Measurements from ENCODE around the gene HECTD4. TPM values are rescaled to one million over a fixed set of nuclear protein-coding genes. Genes with fewer than 3 reads are reported as not detected.

HECTD4 gene
- total and polyA plus RNA-seq, 2 of the 4 experiments (the other 2 are of a cell fraction) = 12.9 to 13.0 TPM

GRCh38 chr12:112126911-112127310 lies 255.3 kb downstream of the HECTD4 start:
- Histone ChIP-seq H3K9me1 (ENCODE audit: insufficient read depth, low read length) (peaks cover 9% of the 10 kb centered on the region; the same call in 1 of the 2 replicates), H3K4me2 (ENCODE audit: low read depth, low read length) (peak overlapping the region; percentile 69)

More at GRCh38 chr12:112126911-112127310, 255.3 kb downstream of the HECTD4 start:
- no peak overlapping the region for H3K14ac ChIP-seq (replicated peaks; ENCODE audit: low read depth, low read length)
- H2AFZ ChIP-seq (replicated peaks; ENCODE audit: low read length, poor library complexity) = no peak overlapping the region
- peaks cover 17% of the 10 kb centered on the region for H3K4me1 ChIP-seq (ENCODE audit: control insufficient read depth, insufficient read depth, low read length)
- H4K5ac ChIP-seq (ENCODE audit: low read depth, low read length) = no peak overlapping the region
- ChIA-PET CTCF (no interaction called here), POLR2A (ENCODE audit: unreplicated experiment) (no interaction called here)
- no peak overlapping the region for H3K56ac ChIP-seq (ENCODE audit: extremely low read depth, insufficient read depth, low read length)
- H3K18ac ChIP-seq (ENCODE audit: low read depth, low read length) = no peak overlapping the region
- H2AK5ac ChIP-seq (ENCODE audit: low read depth, low read length) = peak overlapping the region; percentile 44; the same call in 1 of the 2 replicates
- peaks cover 10% of the 10 kb centered on the region for H4K20me1 ChIP-seq (ENCODE audit: insufficient read depth, low read length)
- H4K8ac ChIP-seq (ENCODE audit: low read depth in 2 of 2, low read length in 2 of 2) = no peak overlapping the region
- no peak overlapping the region for H4K91ac ChIP-seq (ENCODE audit: insufficient read depth, low read depth, low read length)
- peak overlapping the region; percentile 83; the same call in 1 of the 2 replicates for H3K4me3 ChIP-seq (ENCODE audit: insufficient read depth, low read depth, low read length)
- intact Hi-C loops (cut with micrococcal nuclease) (loop anchor here (10.0 kb wide), 1 partner anchor 182 kb away; no protein-coding TSS in a partner anchor), dilution Hi-C loops (cut with HindIII; ENCODE audit: low sequenced_read_pairs, unreplicated experiment) (no loop called here), in situ Hi-C loops (cut with MboI; ENCODE audit: low sequenced_read_pairs) (no loop called here)
- TF ChIP-seq RFX5 (IDR thresholded peaks at IDR 0.05; ENCODE audit: low read depth, low read length) = no peak
- no peak for TF ChIP-seq MAFK (IDR thresholded peaks at IDR 0.05; ENCODE audit: low read depth, low read length)
- TF ChIP-seq MXI1 (IDR thresholded peaks at IDR 0.05; ENCODE audit: borderline replicate concordance, low read depth, low read length) = no peak
- TF ChIP-seq ELK1 (IDR thresholded peaks at IDR 0.05; ENCODE audit: borderline replicate concordance, low read depth, low read length) = no peak
- TF ChIP-seq RAD21 (IDR thresholded peaks at IDR 0.05; ENCODE audit: low read length) = no peak
- TF ChIP-seq USF2 (IDR thresholded peaks at IDR 0.05; ENCODE audit: low read depth, low read length) = no peak
- TF ChIP-seq NFE2L2 (IDR thresholded peaks at IDR 0.05; ENCODE audit: low read depth, low read length) = no peak
- TF ChIP-seq RCOR1 (IDR thresholded peaks at IDR 0.05; ENCODE audit: insufficient replicate concordance, low read length) = no peak
- TF ChIP-seq CHD1 (IDR thresholded peaks at IDR 0.05; ENCODE audit: low read depth, low read length) = no peak
- TF ChIP-seq SMC3 (IDR thresholded peaks at IDR 0.05; ENCODE audit: low read depth, low read length) = no peak
- TF ChIP-seq POLR2A (IDR thresholded peaks at IDR 0.05; ENCODE audit: low read depth, low read length) = no peak
- TF ChIP-seq BHLHE40 (IDR thresholded peaks at IDR 0.05; ENCODE audit: low read depth, low read length) = no peak
- no peak for TF ChIP-seq MAZ (IDR thresholded peaks at IDR 0.05; ENCODE audit: borderline replicate concordance, low read depth, low read length)
- no peak for TF ChIP-seq CEBPB (IDR thresholded peaks at IDR 0.05; ENCODE audit: low read depth, low read length)
- TF ChIP-seq FOS (IDR thresholded peaks at IDR 0.05; ENCODE audit: low read depth, low read length) = no peak
- TF ChIP-seq CTCF (conservative IDR thresholded peaks at IDR 0.05; ENCODE audit: low read depth, low read length) = no peak
- H2BK15ac ChIP-seq (ENCODE audit: low read depth, low read length) = no peak overlapping the region
- H2BK120ac ChIP-seq (ENCODE audit: low read depth, low read length) = 0 out of 2 replicates have a peak overlapping the region, but pooled peaks have one; percentile 33
- BruUV-seq (replicated peaks) = no TSS peak
- 95% methylated on average over 4 of the region's 7 CpGs; no CpG with 5 or more reads in 1 of the 2 experiments for WGBS, 2 experiments (ENCODE audit: extremely low coverage in 2 of 2, insufficient read length in 1 of 2)
- no peak overlapping the region for H3K4ac ChIP-seq (ENCODE audit: low read depth, low read length)
- H3K9ac ChIP-seq (ENCODE audit: low read depth, low read length) = no peak overlapping the region
- no peak overlapping the region for H2BK20ac ChIP-seq (ENCODE audit: low read depth, low read length)
- H3K9me3 ChIP-seq (ENCODE audit: control insufficient read depth, insufficient read depth, low read length) = no peaks in the 10 kb centered on the region
- H2AK9ac ChIP-seq (replicated peaks; ENCODE audit: low read depth, low read length, poor library complexity) = no peak overlapping the region
- H3K23ac ChIP-seq (ENCODE audit: low read depth, low read length) = peak overlapping the region; percentile 58; the same call in 1 of the 2 replicates
- peak overlapping the region; percentile 12 for H2BK5ac ChIP-seq (ENCODE audit: low read depth, low read length, poor library complexity, severe bottlenecking)
- no peaks in the 10 kb centered on the region for H3K36me3 ChIP-seq (ENCODE audit: control insufficient read depth, insufficient read depth, low read length)
- ATAC-seq (ENCODE audit: low read depth) = no peak
- no peaks in the 10 kb centered on the region for H3K27me3 ChIP-seq (ENCODE audit: control insufficient read depth, insufficient read depth, low read length)
- peak; percentile 59 for DNase-seq
- H3K27ac ChIP-seq (ENCODE audit: insufficient read depth, low read length) = no peak overlapping the region
- H3K79me1 ChIP-seq (ENCODE audit: low read depth in 1 of 2, low read length in 2 of 2) = peaks cover 7 to 49% of the 10 kb centered on the region in 2 experiments

Measured in IMR-90 (cell line).